ENCODE measurements around the gene SLC22A17.
"Not testable (repeated sequence)": the region's sequence is repeated elsewhere in the genome, so short reads cannot be mapped to it uniquely, and the experiment has no call there.

The SLC22A17 gene

DNA sequence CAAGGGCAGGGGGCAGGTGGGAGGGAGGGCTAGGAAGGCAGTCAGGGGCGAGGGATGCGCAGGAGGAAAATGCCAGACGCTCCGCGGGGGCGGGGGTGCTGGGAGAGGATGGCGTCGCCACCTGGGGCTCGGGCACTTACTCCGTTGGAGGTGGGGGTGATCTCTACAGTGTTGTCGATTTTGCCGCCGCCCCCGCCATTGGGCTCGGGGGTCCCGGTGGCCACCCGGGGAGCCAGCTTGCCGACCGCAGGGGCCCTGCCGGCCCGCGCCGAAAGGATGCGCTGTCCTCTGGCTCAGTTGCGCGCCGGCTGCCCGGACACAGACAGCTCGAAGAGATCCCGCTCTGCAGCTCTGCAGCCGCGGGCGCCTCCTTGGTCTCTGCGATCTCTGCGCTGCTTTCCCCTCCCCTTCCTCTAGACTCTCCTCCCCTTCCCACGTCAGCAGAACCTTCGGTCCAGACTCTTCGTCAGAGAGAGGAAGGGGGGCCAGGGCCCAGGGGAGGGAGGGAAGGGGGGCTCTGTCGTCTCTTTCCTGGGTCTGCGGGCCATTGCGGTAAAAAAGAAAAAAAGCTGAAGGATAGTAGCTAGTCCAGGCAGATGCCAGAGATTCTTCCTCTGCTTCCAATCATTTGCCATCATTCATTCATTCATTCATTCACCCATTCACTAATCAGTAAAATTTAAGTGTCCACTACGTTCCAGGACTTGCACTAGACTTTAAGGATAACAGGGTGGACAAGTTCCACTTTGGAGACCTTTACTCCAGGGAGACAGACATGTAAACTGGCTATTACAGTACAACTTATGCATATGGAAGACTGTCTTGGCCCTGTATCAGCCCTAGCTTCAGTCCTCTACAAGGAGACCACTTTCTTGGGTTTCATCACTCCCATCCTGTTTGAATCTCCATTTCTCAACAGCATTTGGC, at the start of gene SLC22A17:
TSS of gene SLC22A17 (minus strand) at position 382 of the 927 bp plus-strand sequence.
- no peak for FAIRE-seq

GRCh38 chr14:23401291-23401690, 48.6 kb upstream of the SLC22A17 start:
- no peak for FAIRE-seq

GRCh38 chr14:23400496-23401149, 47.9 kb upstream of the SLC22A17 start:
- not testable (repeated sequence) for FAIRE-seq

DNA sequence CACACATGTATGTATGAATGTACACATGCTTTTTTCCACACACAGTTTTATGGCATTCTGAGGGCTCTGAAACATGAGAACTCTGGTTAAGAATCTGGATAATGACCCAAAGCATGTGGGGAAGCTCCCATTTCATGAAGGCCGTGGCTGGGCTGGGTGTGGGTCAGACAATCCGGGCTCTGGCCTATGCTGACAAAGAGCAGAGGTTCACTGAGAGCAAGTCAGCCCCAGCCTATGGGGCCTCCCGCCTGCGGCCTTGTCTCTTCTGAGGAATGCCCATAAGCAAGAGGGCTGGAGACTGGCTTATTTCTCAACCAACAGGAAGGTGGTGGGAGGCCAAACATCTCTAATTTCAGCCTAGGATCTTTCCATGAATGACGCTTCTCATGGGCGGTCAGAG, 46.9 kb upstream of the SLC22A17 start:
- no peak for FAIRE-seq

DNA sequence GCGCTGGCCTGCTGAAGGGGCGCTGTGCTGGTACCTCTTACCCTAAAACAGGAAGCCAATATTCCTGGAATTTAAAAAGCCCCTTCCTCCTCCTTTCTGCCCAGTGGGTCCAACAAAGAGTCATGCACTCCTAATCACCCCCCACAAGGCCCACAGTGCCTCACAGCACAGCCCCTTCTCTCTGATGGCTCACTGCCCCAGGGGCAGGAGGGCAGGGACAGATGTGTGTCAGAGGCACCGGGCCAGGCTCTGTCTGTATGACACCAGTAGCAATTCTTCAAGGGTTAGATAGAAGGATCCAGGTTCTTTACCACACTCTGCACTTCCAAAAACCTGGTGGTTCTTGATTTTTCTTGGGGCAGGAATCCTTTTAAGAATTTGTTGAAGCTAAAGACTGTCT, 46.4 kb upstream of the SLC22A17 start:
- no peak for FAIRE-seq

GRCh38 chr14:23398348-23398747, 45.7 kb upstream of the SLC22A17 start:
- no peak for FAIRE-seq

- FAIRE-seq = no peak
Measured at GRCh38 chr14:23396781-23397407, 44.2 kb upstream of the SLC22A17 start.

DNA sequence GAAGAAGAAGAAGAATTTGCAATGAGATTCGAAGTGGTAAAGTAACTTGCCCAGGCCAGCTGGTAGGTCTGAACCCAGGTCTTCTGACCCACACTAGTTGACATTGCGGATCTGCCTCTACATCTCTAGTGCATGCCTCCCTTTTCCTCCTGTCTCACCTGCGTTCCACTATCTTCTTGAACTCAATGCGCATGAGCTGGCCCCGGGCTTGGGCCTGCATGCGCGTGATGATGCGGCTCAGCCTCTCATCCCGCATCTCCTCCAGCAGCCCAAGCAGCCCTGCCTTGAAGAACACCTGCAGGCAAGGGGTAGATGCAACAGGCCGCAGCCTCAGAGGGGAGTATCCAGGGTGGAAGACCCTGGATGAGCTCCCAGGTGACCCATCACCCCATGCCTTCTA, 43.4 kb upstream of the SLC22A17 start:
- no peak for FAIRE-seq

GRCh38 chr14:23392613-23393012, 39.9 kb upstream of the SLC22A17 start:
- FAIRE-seq = no peak

GRCh38 chr14:23389871-23390270, 37.2 kb upstream of the SLC22A17 start:
- not testable (repeated sequence) for FAIRE-seq

DNA sequence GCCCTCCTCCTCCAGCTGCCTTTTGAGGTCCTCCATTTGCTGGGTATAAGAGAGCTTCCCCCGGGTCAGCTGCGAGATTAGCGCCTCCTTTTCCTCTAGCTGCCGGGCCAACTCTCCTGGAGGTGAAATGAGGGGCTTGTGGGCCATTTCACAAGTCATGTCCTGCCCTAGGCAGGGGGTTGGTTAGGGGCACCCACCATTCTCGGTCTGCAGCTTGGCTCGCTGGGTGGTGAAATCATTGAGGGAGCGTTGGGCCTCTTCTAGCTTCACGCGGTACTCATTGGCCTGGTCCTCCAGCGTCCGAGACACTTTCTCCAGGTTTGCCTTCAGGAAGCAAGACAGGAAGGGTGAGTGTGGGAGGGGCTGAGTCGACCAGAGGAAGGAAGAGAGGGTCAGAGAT, 36.7 kb upstream of the SLC22A17 start:
- no peak for FAIRE-seq

DNA sequence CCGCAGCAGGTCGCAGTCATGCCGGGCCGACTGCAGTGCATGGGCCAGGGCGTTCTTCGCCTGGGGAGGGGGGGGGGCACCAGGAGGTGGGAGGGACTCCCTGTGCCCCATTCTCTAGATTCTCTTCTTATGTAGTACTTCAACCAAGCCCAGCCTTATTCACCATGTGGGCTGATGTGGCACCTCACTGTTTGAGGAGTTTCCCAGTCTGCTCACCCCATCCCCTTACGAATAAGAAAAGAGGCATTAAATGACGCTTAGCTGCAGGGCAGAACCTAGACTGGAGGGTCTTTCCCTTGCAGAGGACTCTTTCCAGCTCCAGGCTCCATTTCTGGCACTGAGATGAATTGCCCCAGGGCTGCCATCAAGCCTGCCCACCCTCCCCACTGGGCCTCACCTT, 36.3 kb upstream of the SLC22A17 start:
- FAIRE-seq = no peak

DNA sequence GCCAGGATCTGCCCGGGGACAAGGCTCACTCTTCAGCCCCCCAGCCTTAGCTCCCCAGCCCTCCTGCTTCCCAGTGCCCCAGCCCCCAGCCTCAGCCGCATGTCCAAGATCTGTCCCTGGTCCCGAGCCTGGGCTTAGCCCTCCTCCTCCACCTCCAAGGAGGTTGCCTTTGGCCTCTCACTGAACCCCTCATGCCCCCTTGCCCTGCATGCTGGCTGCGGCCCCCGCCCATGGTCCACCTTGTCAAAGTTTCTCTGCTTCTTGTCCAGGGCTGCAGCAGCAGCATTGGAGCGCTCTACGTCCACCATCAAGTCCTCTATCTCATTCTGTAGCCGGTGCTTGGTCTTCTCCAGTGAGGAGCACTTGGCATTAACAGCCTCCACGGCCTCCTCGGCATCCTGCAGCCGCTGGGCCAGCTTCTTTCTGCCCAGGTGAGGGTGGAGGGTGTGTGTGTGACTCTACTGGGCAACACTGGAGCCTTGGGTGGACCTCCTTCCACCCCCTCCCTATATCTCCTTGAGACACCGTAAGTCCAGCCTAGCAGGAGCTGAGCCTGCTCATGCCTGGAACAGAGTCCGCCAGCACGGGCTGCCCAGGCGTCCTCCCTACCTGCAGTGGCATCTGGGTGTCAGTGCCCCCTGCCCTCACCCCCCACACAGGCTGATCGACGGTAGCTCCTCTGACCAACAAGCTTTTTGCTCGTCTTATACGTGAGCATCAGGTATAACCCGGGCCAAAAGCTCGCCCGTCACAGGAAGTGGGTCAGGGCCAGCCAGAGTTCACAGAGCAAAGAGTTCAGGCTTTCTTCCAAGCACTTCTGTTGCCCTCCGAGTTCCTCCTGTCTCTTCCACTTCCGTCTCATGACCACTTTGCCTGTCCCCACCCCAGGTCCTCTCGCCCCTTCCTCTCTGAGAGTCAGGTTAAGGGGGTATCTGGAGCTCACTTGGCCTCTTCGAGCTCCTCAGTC, 35.5 kb upstream of the SLC22A17 start:
- FAIRE-seq = no peak

DNA sequence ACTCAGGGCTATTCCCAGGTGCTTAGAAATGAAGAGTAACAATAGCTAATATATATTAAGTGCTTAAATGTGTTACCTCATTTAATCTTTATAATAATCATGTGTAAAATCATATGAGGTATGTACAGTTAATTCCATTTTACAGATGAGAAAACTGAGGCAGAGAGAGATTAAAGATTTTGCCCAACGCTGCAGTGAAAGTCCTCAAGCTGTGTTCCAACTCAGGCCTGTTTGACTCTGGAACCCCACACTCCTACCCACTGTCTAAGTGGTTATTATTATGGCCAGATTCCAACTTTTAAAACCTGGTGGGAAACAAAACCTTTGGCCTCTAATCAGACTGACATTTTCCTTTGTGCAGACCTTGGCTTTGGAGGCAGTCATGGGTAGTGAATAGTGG, 34.3 kb upstream of the SLC22A17 start:
- FAIRE-seq = no peak

GRCh38 chr14:23386266-23386657, 33.6 kb upstream of the SLC22A17 start:
- not testable (repeated sequence) for FAIRE-seq

GRCh38 chr14:23385642-23386265, 33.1 kb upstream of the SLC22A17 start:
- no peak for FAIRE-seq

DNA sequence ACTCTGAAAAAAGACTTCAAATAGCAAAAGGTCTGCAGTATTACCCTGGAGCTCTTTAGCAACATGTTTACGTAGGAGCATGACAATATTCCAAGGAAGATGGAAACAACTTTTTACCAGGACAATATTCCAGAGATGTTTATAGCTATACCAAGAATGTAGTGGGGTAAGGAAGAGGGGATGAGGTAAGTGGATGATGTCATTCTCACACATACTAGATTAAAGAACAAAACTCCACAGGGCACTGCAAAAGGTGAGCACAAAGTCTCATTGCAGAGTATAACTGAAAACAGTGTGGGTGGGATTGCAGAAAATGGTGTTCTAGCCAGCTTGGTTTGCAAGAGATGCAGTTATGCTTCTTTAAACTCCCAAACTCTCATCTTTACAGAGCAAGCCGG, 32.6 kb upstream of the SLC22A17 start:
- no peak for FAIRE-seq

DNA sequence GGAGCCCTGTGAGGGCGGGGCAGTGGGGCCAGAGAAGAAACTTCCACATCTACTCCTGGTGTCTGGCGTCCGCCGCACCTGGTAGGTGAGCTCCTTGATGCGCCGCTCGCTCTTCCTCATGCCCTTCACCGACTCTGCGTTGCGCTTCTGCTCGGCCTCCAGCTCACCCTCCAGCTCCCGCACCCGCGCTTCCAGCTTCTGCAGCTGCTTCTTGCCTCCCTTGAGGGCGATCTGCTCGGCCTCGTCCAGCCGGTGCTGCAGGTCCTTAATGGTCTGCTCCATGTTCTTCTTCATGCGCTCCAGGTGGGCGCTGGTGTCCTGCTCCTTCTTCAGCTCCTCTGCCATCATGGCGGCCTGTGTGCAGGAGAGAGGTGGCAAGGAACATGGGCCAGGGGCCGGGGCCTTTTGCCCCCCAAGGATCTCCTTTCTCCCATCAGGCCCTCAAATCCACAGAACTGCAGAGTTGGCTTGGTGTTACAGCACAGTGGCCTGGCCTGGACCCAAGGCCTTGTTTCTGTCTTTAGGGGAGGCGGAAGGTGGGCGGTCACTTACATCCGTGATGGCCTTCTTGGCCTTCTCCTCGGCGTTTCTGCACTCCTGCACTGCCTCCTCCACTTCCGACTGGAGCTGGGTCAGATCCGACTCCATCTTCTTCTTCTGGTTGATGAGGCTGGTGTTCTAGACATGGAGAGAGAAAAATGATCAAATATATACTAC, 31.8 kb upstream of the SLC22A17 start:
- no peak for FAIRE-seq

GRCh38 chr14:23382731-23383440, 30.2 kb upstream of the SLC22A17 start:
- FAIRE-seq = no peak

DNA sequence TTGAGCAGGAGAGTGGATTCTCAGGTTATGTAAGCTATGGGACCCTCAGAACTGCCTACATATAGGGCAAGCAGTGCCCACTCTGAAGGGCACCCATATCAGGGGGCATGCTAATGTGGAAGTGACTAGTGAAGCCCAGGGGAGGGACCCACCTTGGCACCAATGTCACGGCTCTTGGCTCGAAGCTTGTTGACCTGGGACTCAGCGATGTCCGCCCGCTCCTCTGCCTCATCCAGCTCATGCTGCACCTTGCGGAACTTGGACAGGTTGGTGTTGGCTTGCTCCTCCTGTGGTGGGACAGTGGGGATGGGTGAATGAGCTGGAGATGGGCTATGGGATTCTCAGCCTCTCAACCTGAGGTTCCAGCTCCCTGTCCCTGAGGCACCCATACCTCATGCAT, 29.6 kb upstream of the SLC22A17 start:
- FAIRE-seq = no peak

DNA sequence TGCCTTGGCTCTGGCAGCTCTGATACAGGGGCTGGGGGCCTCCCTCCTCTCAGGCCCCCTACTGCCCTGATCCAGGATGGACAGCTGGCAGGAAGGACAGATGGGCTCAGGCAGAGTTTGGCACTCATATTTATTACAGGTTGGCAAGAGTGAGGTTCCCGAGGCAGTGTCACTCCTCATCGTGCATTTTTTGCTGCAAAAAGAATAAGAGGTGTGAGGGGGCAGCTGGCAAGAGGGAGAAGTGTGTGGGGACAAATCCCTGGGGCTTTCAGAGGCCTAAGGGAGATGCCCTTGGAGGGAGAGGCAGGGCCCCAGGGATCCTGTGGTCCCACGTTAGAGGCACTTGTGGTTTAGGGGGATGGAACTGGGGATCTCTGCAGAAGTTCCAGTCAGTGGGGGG, 29.2 kb upstream of the SLC22A17 start:
- FAIRE-seq = no peak
